HepG2 (cell line): Measurements from ENCODE around the gene ABHD2. TPM values are rescaled to one million over a fixed set of nuclear protein-coding genes. Genes with fewer than 3 reads are reported as not detected.
A peak's percentile ranks its signal among the peaks of the same experiment; 100 is the strongest.

Experiments
- ARID2 ChIP-seq: sonication (generic); formaldehyde crosslinking; IDR thresholded peaks from 2 replicates; pipeline ENCODE4 v1.8.1; 2022; ENCODE audit warnings: mild to moderate bottlenecking, missing genetic modification reagents, borderline replicate concordance
- EEA1 ChIP-seq: sonication (generic); formaldehyde crosslinking; IDR thresholded peaks from 2 replicates; pipeline ENCODE4 v1.5.1; 2020; ENCODE audit warnings: mild to moderate bottlenecking, missing genetic modification reagents, borderline replicate concordance
- GFI1 ChIP-seq: sonication (generic); formaldehyde crosslinking; IDR thresholded peaks from 2 replicates; pipeline ENCODE4 v1.5.0; 2020; ENCODE audit warnings: missing genetic modification reagents, mild to moderate bottlenecking, borderline replicate concordance
- MEIS1 ChIP-seq: sonication (generic); formaldehyde crosslinking; IDR thresholded peaks from 2 replicates; pipeline ENCODE4 v1.9.0; 2021; ENCODE audit warnings: mild to moderate bottlenecking, missing genetic modification reagents, moderate library complexity, borderline replicate concordance
- NR2F2 ChIP-seq: IDR thresholded peaks from 2 replicates; pipeline ENCODE4 v1.6.1; 2012; ENCODE audit warnings: low read depth, inconsistent platforms, borderline replicate concordance
- RERE ChIP-seq: IDR thresholded peaks from 2 replicates; pipeline ENCODE4 v1.6.1; 2016; ENCODE audit warnings: low read depth, missing genetic modification reagents, missing compliant biosample characterization
- RFX3 ChIP-seq: IDR thresholded peaks from 2 replicates; pipeline ENCODE4 v1.6.1; 2016; ENCODE audit warnings: missing biosample characterization, missing genetic modification reagents
- ZBTB33 ChIP-seq: sonication (generic); formaldehyde crosslinking; IDR thresholded peaks from 2 replicates; pipeline ENCODE4 v1.4.0; 2020; ENCODE audit warnings: missing genetic modification reagents
- ZFP37 ChIP-seq: sonication (generic); formaldehyde crosslinking; IDR thresholded peaks from 2 replicates; pipeline ENCODE4 v1.4.0; 2020; ENCODE audit warnings: missing genetic modification reagents, borderline replicate concordance
- ZNF296 ChIP-seq: sonication (generic); formaldehyde crosslinking; conservative IDR thresholded peaks from 2 replicates; pipeline ENCODE4 v1.5.0; 2020; ENCODE audit warnings: mild to moderate bottlenecking, missing genetic modification reagents
- ZNF350 ChIP-seq: sonication (generic); formaldehyde crosslinking; IDR thresholded peaks from 2 replicates; pipeline ENCODE4 v1.4.0; 2020; ENCODE audit warnings: mild to moderate bottlenecking, low read depth, missing genetic modification reagents, borderline replicate concordance
- ZNF407 ChIP-seq: sonication (generic); formaldehyde crosslinking; IDR thresholded peaks from one replicate; pipeline ENCODE4 v1.5.1; 2020; ENCODE audit warnings: mild to moderate bottlenecking, missing genetic modification reagents; ENCODE audit errors: not compliant biosample characterization
- polyA plus RNA-seq, 8 experiments: library from polyadenylated mRNA; depleted of rRNA in 3 of 8; stranded (reverse) in 7 of 8; unstranded in 1 of 8; fragments of >200 nt; fragmentation: Illumina TruSeq in 4 of 8; extraction: Trizol in 4 of 8; gene quantifications; 2 replicates each; pipeline versions ENCODE4 v1.2.1 to v1.2.3, GENCODE V29; 2011 to 2016; ENCODE audit warnings: low read depth in 4 of 8, missing spikeins in 1 of 8, mixed read lengths in 1 of 8; ENCODE audit not compliant: insufficient read depth in 1 of 8
- total RNA-seq, 5 experiments: library from RNA; depleted of rRNA; stranded (reverse); fragments of >200 nt; fragmentation: Illumina TruSeq; extraction: Trizol; gene quantifications; 2 replicates each; pipeline ENCODE4 v1.2.3, GENCODE V29; 2016; ENCODE audit warnings: low read depth in 1 of 5

ABHD2 gene
- total and polyA plus RNA-seq, 2 of the 13 experiments (the other 11 are each of a cell fraction or from before 2014, with no cell fraction given) = 14.8 to 22.4 TPM

- TF ChIP-seq RERE (CRISPR knock-in tag) (0 out of 2 replicates have a peak, but pooled peaks have one; percentile 20), NR2F2 (no peak), ZNF350 (peak; percentile 65; the same call in 1 of the 2 replicates), ZFP37 (CRISPR knock-in tag) (no peak), ARID2 (CRISPR knock-in tag) (no peak), RFX3 (CRISPR knock-in tag) (no peak), MEIS1 (CRISPR knock-in tag) (peak; percentile 56; the same call in 1 of the 2 replicates), EEA1 (CRISPR knock-in tag) (no peak), ZNF407 (CRISPR knock-in tag) (no peak), ZNF296 (CRISPR knock-in tag) (no peak), ZBTB33 (CRISPR knock-in tag) (no peak), GFI1 (CRISPR knock-in tag) (peak; percentile 93)
Measured at GRCh38 chr15:89139613-89140499, 51.6 kb downstream of the ABHD2 start (continued).
